Measurements from ENCODE around the gene PRPF38B.

Gene PRPF38B

GRCh38 chr1:108712606-108713150, 20.6 kb downstream of the PRPF38B start, which contains the start of gene FNDC7:
FNDC7 (plus strand) TSS chr1:108712908; CDS start chr1:108712934, 26 bp downstream.
- no peaks in the 10 kb centered on the region for H3K4me1 ChIP-seq (ENCODE audit: control insufficient read depth, insufficient read depth, low read length)
- H3K27me3 ChIP-seq (ENCODE audit: control insufficient read depth, insufficient read depth, low read length): no peaks in the 10 kb centered on the region
- H3K9ac ChIP-seq (ENCODE audit: low read length): no peak within 1 kb of the TSS
- no peak within 1 kb of the TSS for H3K27ac ChIP-seq (ENCODE audit: low read depth, low read length)
- no peaks in the 10 kb centered on the region for H3K36me3 ChIP-seq (ENCODE audit: control insufficient read depth, insufficient read depth, low read length)
- no peak within 1 kb of the TSS for H3K4me3 ChIP-seq (ENCODE audit: low read length)

GRCh38 chr1:108715932-108716331, 23.8 kb downstream of the PRPF38B start:
- Histone ChIP-seq H3K27ac (ENCODE audit: low read depth, low read length) (no peak overlapping the region), H3K4me3 (ENCODE audit: low read length) (no peak overlapping the region), H3K4me1 (ENCODE audit: control insufficient read depth, insufficient read depth, low read length) (no peaks in the 10 kb centered on the region), H3K36me3 (ENCODE audit: control insufficient read depth, insufficient read depth, low read length) (no peaks in the 10 kb centered on the region), H3K27me3 (ENCODE audit: control insufficient read depth, insufficient read depth, low read length) (no peaks in the 10 kb centered on the region), H3K9ac (ENCODE audit: low read length) (no peak overlapping the region)

GRCh38 chr1:108716437-108717230, 24.5 kb downstream of the PRPF38B start:
- no peak overlapping the region for H3K4me3 ChIP-seq (ENCODE audit: low read length)
- H3K27ac ChIP-seq (ENCODE audit: low read depth, low read length): no peak overlapping the region
- no peaks in the 10 kb centered on the region for H3K27me3 ChIP-seq (ENCODE audit: control insufficient read depth, insufficient read depth, low read length)
- H3K9ac ChIP-seq (ENCODE audit: low read length): no peak overlapping the region
- H3K4me1 ChIP-seq (ENCODE audit: control insufficient read depth, insufficient read depth, low read length): no peaks in the 10 kb centered on the region
- no peaks in the 10 kb centered on the region for H3K36me3 ChIP-seq (ENCODE audit: control insufficient read depth, insufficient read depth, low read length)

- Histone ChIP-seq H3K36me3 (ENCODE audit: control insufficient read depth, insufficient read depth, low read length) (no peaks in the 10 kb centered on the region), H3K4me3 (ENCODE audit: low read length) (no peak overlapping the region), H3K9ac (ENCODE audit: low read length) (no peak overlapping the region), H3K4me1 (ENCODE audit: control insufficient read depth, insufficient read depth, low read length) (no peaks in the 10 kb centered on the region), H3K27ac (ENCODE audit: low read depth, low read length) (no peak overlapping the region), H3K27me3 (ENCODE audit: control insufficient read depth, insufficient read depth, low read length) (no peaks in the 10 kb centered on the region)
Measured at GRCh38 chr1:108717774-108718316, 25.7 kb downstream of the PRPF38B start.

GRCh38 chr1:108718927-108719655, 27.0 kb downstream of the PRPF38B start:
- H3K27me3 ChIP-seq (ENCODE audit: control insufficient read depth, insufficient read depth, low read length): no peaks in the 10 kb centered on the region
- H3K36me3 ChIP-seq (ENCODE audit: control insufficient read depth, insufficient read depth, low read length): no peaks in the 10 kb centered on the region
- no peak overlapping the region for H3K4me3 ChIP-seq (ENCODE audit: low read length)
- H3K9ac ChIP-seq (ENCODE audit: low read length): no peak overlapping the region
- H3K4me1 ChIP-seq (ENCODE audit: control insufficient read depth, insufficient read depth, low read length): no peaks in the 10 kb centered on the region
- no peak overlapping the region for H3K27ac ChIP-seq (ENCODE audit: low read depth, low read length)

GRCh38 chr1:108719656-108720435, 27.7 kb downstream of the PRPF38B start:
- no peak overlapping the region for H3K4me3 ChIP-seq (ENCODE audit: low read length)
- no peak overlapping the region for H3K9ac ChIP-seq (ENCODE audit: low read length)
- no peaks in the 10 kb centered on the region for H3K27me3 ChIP-seq (ENCODE audit: control insufficient read depth, insufficient read depth, low read length)
- no peak overlapping the region for H3K27ac ChIP-seq (ENCODE audit: low read depth, low read length)
- no peaks in the 10 kb centered on the region for H3K4me1 ChIP-seq (ENCODE audit: control insufficient read depth, insufficient read depth, low read length)
- H3K36me3 ChIP-seq (ENCODE audit: control insufficient read depth, insufficient read depth, low read length): no peaks in the 10 kb centered on the region

- no peaks in the 10 kb centered on the region for H3K4me1 ChIP-seq (ENCODE audit: control insufficient read depth, insufficient read depth, low read length)
- H3K27ac ChIP-seq (ENCODE audit: low read depth, low read length): no peak overlapping the region
- H3K36me3 ChIP-seq (ENCODE audit: control insufficient read depth, insufficient read depth, low read length): no peaks in the 10 kb centered on the region
- H3K4me3 ChIP-seq (ENCODE audit: low read length): no peak overlapping the region
- H3K27me3 ChIP-seq (ENCODE audit: control insufficient read depth, insufficient read depth, low read length): no peaks in the 10 kb centered on the region
- H3K9ac ChIP-seq (ENCODE audit: low read length): no peak overlapping the region
Measured at GRCh38 chr1:108722292-108722691, 30.2 kb downstream of the PRPF38B start.

GRCh38 chr1:108725906-108726305, 33.8 kb downstream of the PRPF38B start:
- H3K4me3 ChIP-seq (ENCODE audit: low read length): no peak overlapping the region

GRCh38 chr1:108728327-108728923, 36.3 kb downstream of the PRPF38B start:
- Histone ChIP-seq H3K9ac (ENCODE audit: low read length) (no peak overlapping the region), H3K36me3 (ENCODE audit: control insufficient read depth, insufficient read depth, low read length) (no peaks in the 10 kb centered on the region), H3K4me1 (ENCODE audit: control insufficient read depth, insufficient read depth, low read length) (no peaks in the 10 kb centered on the region), H3K27me3 (ENCODE audit: control insufficient read depth, insufficient read depth, low read length) (no peaks in the 10 kb centered on the region), H3K4me3 (ENCODE audit: low read length) (no peak overlapping the region), H3K27ac (ENCODE audit: low read depth, low read length) (no peak overlapping the region)

More at GRCh38 chr1:108725906-108726305, 33.8 kb downstream of the PRPF38B start:
- Histone ChIP-seq H3K36me3 (ENCODE audit: control insufficient read depth, insufficient read depth, low read length) (no peaks in the 10 kb centered on the region), H3K4me1 (ENCODE audit: control insufficient read depth, insufficient read depth, low read length) (no peaks in the 10 kb centered on the region), H3K27ac (ENCODE audit: low read depth, low read length) (no peak overlapping the region), H3K27me3 (ENCODE audit: control insufficient read depth, insufficient read depth, low read length) (no peaks in the 10 kb centered on the region), H3K9ac (ENCODE audit: low read length) (no peak overlapping the region)

- no peaks in the 10 kb centered on the region for H3K36me3 ChIP-seq (ENCODE audit: control insufficient read depth, insufficient read depth, low read length)
- H3K27ac ChIP-seq (ENCODE audit: low read depth, low read length): no peak overlapping the region
- no peak overlapping the region for H3K9ac ChIP-seq (ENCODE audit: low read length)
- no peaks in the 10 kb centered on the region for H3K4me1 ChIP-seq (ENCODE audit: control insufficient read depth, insufficient read depth, low read length)
- no peak overlapping the region for H3K4me3 ChIP-seq (ENCODE audit: low read length)
- H3K27me3 ChIP-seq (ENCODE audit: control insufficient read depth, insufficient read depth, low read length): no peaks in the 10 kb centered on the region
Measured at GRCh38 chr1:108729481-108729880, 37.4 kb downstream of the PRPF38B start.

GRCh38 chr1:108732398-108732797, 40.3 kb downstream of the PRPF38B start:
- H3K27ac ChIP-seq (ENCODE audit: low read depth, low read length): no peak overlapping the region
- H3K4me3 ChIP-seq (ENCODE audit: low read length): no peak overlapping the region
- H3K36me3 ChIP-seq (ENCODE audit: control insufficient read depth, insufficient read depth, low read length): no peaks in the 10 kb centered on the region
- H3K27me3 ChIP-seq (ENCODE audit: control insufficient read depth, insufficient read depth, low read length): no peaks in the 10 kb centered on the region
- no peaks in the 10 kb centered on the region for H3K4me1 ChIP-seq (ENCODE audit: control insufficient read depth, insufficient read depth, low read length)
- no peak overlapping the region for H3K9ac ChIP-seq (ENCODE audit: low read length)

All from rectal smooth muscle tissue (tissue), 1 donor.